K562 (cell line): ENCODE measurements around the gene FUT2. TPM values are rescaled to one million over a fixed set of nuclear protein-coding genes. Genes with fewer than 3 reads are reported as not detected.

Source experiments
- ATAC-seq: fragments of 200-7000 bp; cut with Tn5 transposase; 3 replicates; pipeline ENCODE4 v1.9.1; 2020; ENCODE audit warnings: moderate library complexity
- BruUV-seq: library from RNA; stranded (reverse); fragments of 400-500 nt; replicated peaks from 2 replicates; lab custom pipeline; 2021; lab: Mats Ljungman, UMichigan
- CTCF ChIA-PET: fragments of 300-600 bp; formaldehyde crosslinking; extraction: SDS; loops from one replicate; lab custom pipeline; 2021; ENCODE audit warnings: low intra/inter-chr PET ratio; lab: Yijun Ruan, JAX
- POLR2A ChIA-PET: fragments of 300-600, 350-650 bp; sonication (Branson Sonifier 250); formaldehyde crosslinking; extraction: SDS; loops from one replicate; lab custom pipeline; 2021; ENCODE audit warnings: antibody characterized with exemption, inconsistent platforms; lab: Yijun Ruan, JAX
- DNase-seq, 4 experiments: peaks; one replicate each; pipeline versions ENCODE4 v3.0.0 to v3.0.0-alpha.2; 2011 to 2018; ENCODE audit warnings: low spot score in 3 of 4, mixed read lengths in 3 of 4; ENCODE audit errors: extremely low read depth in 1 of 4
- FAIRE-seq: peaks from 2 replicates; lab custom pipeline; 2011; peaks lifted over from hg19 to GRCh38; lab: Jason Lieb, UNC
- H2AFZ ChIP-seq: 2 replicates; pipeline ENCODE4 v1.6.0; 2011; ENCODE audit warnings: low read depth, low read length, control low read depth, inconsistent platforms
- H3K27ac ChIP-seq: fragments of 200-600 bp; 3 replicates; pipeline ENCODE4 v1.8.0; 2011; ENCODE audit warnings: low read depth, mild to moderate bottlenecking, control low read depth, inconsistent platforms, low read length, moderate library complexity, mixed read lengths; ENCODE audit errors: extremely low read depth
- H3K27me3 ChIP-seq, 2 experiments: fragments of 300-600 bp in 1 of 2; 2 replicates in 1 of 2; 3 replicates in 1 of 2; pipeline versions ENCODE4 v1.6.0 to v1.8.0; 2011; ENCODE audit warnings: inconsistent platforms in 2 of 2, low read length in 2 of 2, mild to moderate bottlenecking in 1 of 2, mixed read lengths in 1 of 2, moderate library complexity in 1 of 2; ENCODE audit not compliant: control insufficient read depth in 2 of 2, insufficient read depth in 2 of 2
- H3K36me3 ChIP-seq: fragments of 300-600 bp; 3 replicates; pipeline ENCODE4 v1.8.0; 2011; ENCODE audit warnings: mild to moderate bottlenecking, low read length, inconsistent platforms; ENCODE audit not compliant: control insufficient read depth, insufficient read depth
- H3K4me1 ChIP-seq, 2 experiments: fragments of 200-600 bp in 1 of 2; replicated peaks in 1 of 2; 2 replicates in 1 of 2; 3 replicates in 1 of 2; pipeline versions ENCODE4 v1.5.1 to v1.8.0; 2011; ENCODE audit warnings: inconsistent platforms in 2 of 2, low read length in 2 of 2, mild to moderate bottlenecking in 1 of 2, mixed read lengths in 1 of 2, moderate library complexity in 1 of 2; ENCODE audit not compliant: control insufficient read depth in 2 of 2, insufficient read depth in 2 of 2
- H3K4me2 ChIP-seq: 2 replicates; pipeline ENCODE4 v1.6.1; 2011; ENCODE audit warnings: low read length, control low read depth, inconsistent platforms, mixed read lengths; ENCODE audit not compliant: insufficient read depth
- H3K4me3 ChIP-seq: fragments of 200-600 bp; sonication (generic), shearing (Covaris generic); 2 replicates; pipeline ENCODE4 v1.5.1; 2016; ENCODE audit warnings: control low read depth, inconsistent platforms
- H3K79me2 ChIP-seq: fragments of 200-600 bp; 3 replicates; pipeline ENCODE4 v1.8.0; 2011; ENCODE audit warnings: low read length, inconsistent platforms; ENCODE audit not compliant: control insufficient read depth, insufficient read depth
- H3K9ac ChIP-seq, 2 experiments: 2 replicates each; pipeline versions ENCODE4 v1.6.0 to v1.6.1; 2011; ENCODE audit warnings: low read depth in 2 of 2, low read length in 2 of 2, control low read depth in 1 of 2, inconsistent platforms in 1 of 2, mild to moderate bottlenecking in 1 of 2, mixed read lengths in 1 of 2; ENCODE audit not compliant: insufficient read depth in 1 of 2
- H3K9me1 ChIP-seq: one replicate; pipeline ENCODE4 v1.6.0; 2011; ENCODE audit warnings: inconsistent platforms, mild to moderate bottlenecking, low read length, moderate library complexity; ENCODE audit not compliant: control insufficient read depth, insufficient read depth
- H3K9me3 ChIP-seq: replicated peaks from 2 replicates; pipeline ENCODE4 v1.5.1; 2011; ENCODE audit warnings: low read depth, low read length, inconsistent platforms; ENCODE audit not compliant: control insufficient read depth, insufficient read depth
- H4K20me1 ChIP-seq: replicated peaks from 2 replicates; pipeline ENCODE4 v1.6.1; 2011; ENCODE audit warnings: low read length, inconsistent platforms, mixed read lengths; ENCODE audit not compliant: control insufficient read depth, insufficient read depth
- ARID3A ChIP-seq: IDR thresholded peaks from 2 replicates; pipeline ENCODE4 v1.6.1; 2012; ENCODE audit warnings: low read depth, low read length, improper control_type of control experiment, borderline replicate concordance
- EGR1 ChIP-seq: fragments of 450-650 bp; conservative IDR thresholded peaks from 2 replicates; pipeline ENCODE4 v1.6.1; 2017; ENCODE audit warnings: mild to moderate bottlenecking
- ELK1 ChIP-seq: sonication (generic); formaldehyde crosslinking; IDR thresholded peaks from 2 replicates; pipeline ENCODE4 v1.8.1; 2022; ENCODE audit warnings: missing genetic modification reagents
- LARP7 ChIP-seq: fragments of 450-650 bp; IDR thresholded peaks from 2 replicates; pipeline ENCODE4 v1.6.1; 2016
- MCM5 ChIP-seq: fragments of 450-650 bp; IDR thresholded peaks from 2 replicates; pipeline ENCODE4 v1.6.1; 2016; ENCODE audit warnings: low read depth
- TBL1XR1 ChIP-seq, 2 experiments: IDR thresholded peaks; 2 replicates each; pipeline ENCODE4 v1.6.1; 2012; ENCODE audit warnings: improper control_type of control experiment in 2 of 2, low read length in 2 of 2, mild to moderate bottlenecking in 1 of 2
- TBP ChIP-seq: optimal IDR thresholded peaks from 2 replicates; pipeline ENCODE3; 2011; ENCODE audit warnings: low read depth, low read length, improper control_type of control experiment
- ZFP36 ChIP-seq: fragments of 150-350 bp; IDR thresholded peaks from 2 replicates; pipeline ENCODE4 v1.6.1; 2018; ENCODE audit warnings: low read length, low read depth; ENCODE audit not compliant: partially characterized antibody
- ZNF609 ChIP-seq: sonication (generic); formaldehyde crosslinking; IDR thresholded peaks from 2 replicates; pipeline ENCODE4 v1.8.1; 2023; ENCODE audit warnings: missing genetic modification reagents, mild to moderate bottlenecking, borderline replicate concordance
- ZNF655 ChIP-seq: fragments of 250-450 bp; sonication (Bioruptor Pico); IDR thresholded peaks from 2 replicates; pipeline ENCODE4 v1.5.0; 2021
- ZNF830 ChIP-seq: fragments of 250-450 bp; sonication (Bioruptor Pico); IDR thresholded peaks from 2 replicates; pipeline ENCODE4 v1.5.0; 2021; ENCODE audit warnings: mild to moderate bottlenecking
- WGBS: fragments of 100-300 bp; shearing (Covaris generic); methylation state at CpG from one replicate; pipeline ENCODE4 v1.1.6; 2016; ENCODE audit warnings: low coverage, mixed read lengths; ENCODE audit not compliant: insufficient coverage; ENCODE audit errors: missing lambda C conversion rate; 5-methylcytosine and 5-hydroxymethylcytosine counted together
- in situ Hi-C: fragments of 300-500 bp; cut with MboI; formaldehyde crosslinking; loops from 4 replicates; pipeline ENCODE4 v1.15.0; 2018; ENCODE audit warnings: inconsistent platforms, mixed read lengths
- intact Hi-C: fragments of 100-400 bp; cut with micrococcal nuclease; formaldehyde crosslinking; loops from 2 replicates; pipeline ENCODE4 v1.14.2; 2022
- polyA plus RNA-seq, 8 experiments: library from polyadenylated mRNA; depleted of rRNA in 4 of 8; stranded (reverse) in 5 of 8; unstranded in 3 of 8; fragments of >200 nt; fragmentation: Nextera tagmentation in 2 of 8; fragmentation: Illumina TruSeq in 1 of 8; extraction: Ambion mirVana in 2 of 8; extraction: Trizol in 1 of 8; gene quantifications; 2 replicates each; pipeline versions ENCODE4 v1.2.1 to v1.2.3, GENCODE V29; 2011 to 2014; ENCODE audit warnings: inconsistent platforms in 1 of 8, missing spikeins in 1 of 8
- total RNA-seq, 7 experiments: library from RNA; depleted of rRNA in 6 of 7; stranded (reverse); fragments of >200 nt in 6 of 7; fragmentation: Illumina TruSeq in 2 of 7; extraction: Trizol in 2 of 7; gene quantifications; 2 replicates each; pipeline versions ENCODE4 v1.2.1 to v1.2.3, GENCODE V29; 2011 to 2021; ENCODE audit warnings: low replicate concordance in 1 of 7

Gene FUT2
- total and polyA plus RNA-seq, 9 of the 15 experiments (the other 6 are each of a cell fraction or from before 2014, with no cell fraction given), result 0.03 to 0.04 TPM; not detected in 7

GRCh38 chr19:48713864-48714755 lies 18.3 kb downstream of the FUT2 start:
- ChIA-PET CTCF (interaction anchor here (0.7 kb wide), 2 partner anchors 139 to 482 kb away, joined by 4 to 6 read pairs; no protein-coding TSS in a partner anchor), POLR2A (interaction anchor here (0.6 to 1.5 kb wide), 7 partner anchors 9 to 182 kb away, joined by 3 to 10 read pairs (median 3); no protein-coding TSS in a partner anchor)
- Histone ChIP-seq H3K79me2 (peaks cover 7% of the 10 kb centered on the region; the same call in 1 of the 3 replicates), H3K9me1 (no peaks in the 10 kb centered on the region), H3K9ac (peak overlapping the region; percentile 80 to 87), H3K9me3 (no peaks in the 10 kb centered on the region), H3K4me3 (peak overlapping the region; percentile 73), H3K4me2 (peak overlapping the region; percentile 85), H3K36me3 (no peaks in the 10 kb centered on the region), H3K27ac (peak overlapping the region; percentile 70), H2AFZ (peak overlapping the region; percentile 92), H4K20me1 (no peaks in the 10 kb centered on the region), H3K4me1 (peaks cover 18 to 45% of the 10 kb centered on the region in 2 experiments), H3K27me3 (no peaks in the 10 kb centered on the region)
- intact Hi-C loops (loop anchor here (2.0 kb wide), 1 partner anchor 39 kb away; no protein-coding TSS in a partner anchor), in situ Hi-C loops (no loop called here)
- peak; percentile 99 for FAIRE-seq
- peak; percentile 98 to 99 (median 98) for DNase-seq
- no TSS peak for BruUV-seq
- under 1% methylated on average over 59 of the region's 67 CpGs for WGBS
- ATAC-seq, result peak; percentile 97
- TF ChIP-seq TBP, result peak; percentile 46
- no peak for TF ChIP-seq ZNF655
- TF ChIP-seq ZNF609 (CRISPR knock-in tag), result no peak
- no peak for TF ChIP-seq ZNF830 (CRISPR knock-in tag)
- no peak for TF ChIP-seq LARP7
- peak; percentile 56 for TF ChIP-seq EGR1
- TF ChIP-seq ARID3A, result no peak
- no peak for TF ChIP-seq TBL1XR1 (IDR thresholded peaks at IDR 0.05; ENCODE audit: low read length in 2 of 2)
- no peak for TF ChIP-seq ELK1 (CRISPR knock-in tag)
- TF ChIP-seq MCM5, result no peak
- peak; percentile 7 for TF ChIP-seq ZFP36
